K562 (cell line): ENCODE data around the gene TSHZ1. TPM values are rescaled to one million over a fixed set of nuclear protein-coding genes. Genes with fewer than 3 reads are reported as not detected.

Source experiments
- ATAC-seq: fragments of 200-7000 bp; cut with Tn5 transposase; 3 replicates; pipeline ENCODE4 v1.9.1; 2020; ENCODE audit warnings: moderate library complexity
- BruUV-seq: library from RNA; stranded (reverse); fragments of 400-500 nt; replicated peaks from 2 replicates; lab custom pipeline; 2021; lab: Mats Ljungman, UMichigan
- CTCF ChIA-PET: fragments of 300-600 bp; formaldehyde crosslinking; extraction: SDS; loops from one replicate; lab custom pipeline; 2021; ENCODE audit warnings: low intra/inter-chr PET ratio; lab: Yijun Ruan, JAX
- POLR2A ChIA-PET: fragments of 300-600, 350-650 bp; sonication (Branson Sonifier 250); formaldehyde crosslinking; extraction: SDS; loops from one replicate; lab custom pipeline; 2021; ENCODE audit warnings: antibody characterized with exemption, inconsistent platforms; lab: Yijun Ruan, JAX
- DNase-seq, 4 experiments: peaks; one replicate each; pipeline versions ENCODE4 v3.0.0 to v3.0.0-alpha.2; 2011 to 2018; ENCODE audit warnings: low spot score in 3 of 4, mixed read lengths in 3 of 4; ENCODE audit errors: extremely low read depth in 1 of 4
- FAIRE-seq: peaks from 2 replicates; lab custom pipeline; 2011; peaks lifted over from hg19 to GRCh38; lab: Jason Lieb, UNC
- H2AFZ ChIP-seq: 2 replicates; pipeline ENCODE4 v1.6.0; 2011; ENCODE audit warnings: low read depth, low read length, control low read depth, inconsistent platforms
- H3K27ac ChIP-seq: fragments of 200-600 bp; 3 replicates; pipeline ENCODE4 v1.8.0; 2011; ENCODE audit warnings: low read depth, mild to moderate bottlenecking, control low read depth, inconsistent platforms, low read length, moderate library complexity, mixed read lengths; ENCODE audit errors: extremely low read depth
- H3K27me3 ChIP-seq, 2 experiments: fragments of 300-600 bp in 1 of 2; 2 replicates in 1 of 2; 3 replicates in 1 of 2; pipeline versions ENCODE4 v1.6.0 to v1.8.0; 2011; ENCODE audit warnings: inconsistent platforms in 2 of 2, low read length in 2 of 2, mild to moderate bottlenecking in 1 of 2, mixed read lengths in 1 of 2, moderate library complexity in 1 of 2; ENCODE audit not compliant: control insufficient read depth in 2 of 2, insufficient read depth in 2 of 2
- H3K36me3 ChIP-seq: fragments of 300-600 bp; 3 replicates; pipeline ENCODE4 v1.8.0; 2011; ENCODE audit warnings: mild to moderate bottlenecking, low read length, inconsistent platforms; ENCODE audit not compliant: control insufficient read depth, insufficient read depth
- H3K4me1 ChIP-seq, 2 experiments: fragments of 200-600 bp in 1 of 2; replicated peaks in 1 of 2; 2 replicates in 1 of 2; 3 replicates in 1 of 2; pipeline versions ENCODE4 v1.5.1 to v1.8.0; 2011; ENCODE audit warnings: inconsistent platforms in 2 of 2, low read length in 2 of 2, mild to moderate bottlenecking in 1 of 2, mixed read lengths in 1 of 2, moderate library complexity in 1 of 2; ENCODE audit not compliant: control insufficient read depth in 2 of 2, insufficient read depth in 2 of 2
- H3K4me2 ChIP-seq: 2 replicates; pipeline ENCODE4 v1.6.1; 2011; ENCODE audit warnings: low read length, control low read depth, inconsistent platforms, mixed read lengths; ENCODE audit not compliant: insufficient read depth
- H3K4me3 ChIP-seq: fragments of 200-600 bp; sonication (generic), shearing (Covaris generic); 2 replicates; pipeline ENCODE4 v1.5.1; 2016; ENCODE audit warnings: control low read depth, inconsistent platforms
- H3K79me2 ChIP-seq: fragments of 200-600 bp; 3 replicates; pipeline ENCODE4 v1.8.0; 2011; ENCODE audit warnings: low read length, inconsistent platforms; ENCODE audit not compliant: control insufficient read depth, insufficient read depth
- H3K9ac ChIP-seq, 2 experiments: 2 replicates each; pipeline versions ENCODE4 v1.6.0 to v1.6.1; 2011; ENCODE audit warnings: low read depth in 2 of 2, low read length in 2 of 2, control low read depth in 1 of 2, inconsistent platforms in 1 of 2, mild to moderate bottlenecking in 1 of 2, mixed read lengths in 1 of 2; ENCODE audit not compliant: insufficient read depth in 1 of 2
- H3K9me1 ChIP-seq: one replicate; pipeline ENCODE4 v1.6.0; 2011; ENCODE audit warnings: inconsistent platforms, mild to moderate bottlenecking, low read length, moderate library complexity; ENCODE audit not compliant: control insufficient read depth, insufficient read depth
- H3K9me3 ChIP-seq: replicated peaks from 2 replicates; pipeline ENCODE4 v1.5.1; 2011; ENCODE audit warnings: low read depth, low read length, inconsistent platforms; ENCODE audit not compliant: control insufficient read depth, insufficient read depth
- H4K20me1 ChIP-seq: replicated peaks from 2 replicates; pipeline ENCODE4 v1.6.1; 2011; ENCODE audit warnings: low read length, inconsistent platforms, mixed read lengths; ENCODE audit not compliant: control insufficient read depth, insufficient read depth
- CREB5 ChIP-seq: fragments of 250-450 bp; sonication (Bioruptor Pico); IDR thresholded peaks from 2 replicates; pipeline ENCODE4 v1.5.0; 2020; ENCODE audit warnings: mild to moderate bottlenecking
- EHMT2 ChIP-seq: fragments of 450-650 bp; IDR thresholded peaks from 2 replicates; pipeline ENCODE4 v1.6.1; 2018; ENCODE audit warnings: antibody characterized with exemption
- ILF3 ChIP-seq: fragments of 450-650 bp; IDR thresholded peaks from 2 replicates; pipeline ENCODE4 v1.6.1; 2018; ENCODE audit warnings: antibody characterized with exemption, mild to moderate bottlenecking, moderate library complexity, borderline replicate concordance
- L3MBTL2 ChIP-seq: fragments of 450-650 bp; IDR thresholded peaks from 2 replicates; pipeline ENCODE4 v1.6.1; 2016; ENCODE audit warnings: mild to moderate bottlenecking, moderate library complexity
- PATZ1 ChIP-seq: fragments of 250-450 bp; sonication (Bioruptor Pico); IDR thresholded peaks from 2 replicates; pipeline ENCODE4 v1.5.0; 2020; ENCODE audit warnings: mild to moderate bottlenecking, borderline replicate concordance
- PHB2 ChIP-seq: fragments of 450-650 bp; IDR thresholded peaks from 2 replicates; pipeline ENCODE4 v1.6.1; 2017; ENCODE audit warnings: low read depth
- PML ChIP-seq: IDR thresholded peaks from 2 replicates; pipeline ENCODE4 v1.6.1; 2012; ENCODE audit warnings: low read length, inconsistent platforms
- TGIF2 ChIP-seq: sonication (generic); formaldehyde crosslinking; IDR thresholded peaks from 2 replicates; pipeline ENCODE4 v1.8.1; 2022; ENCODE audit warnings: mild to moderate bottlenecking, missing genetic modification reagents, moderate library complexity
- ZNF12 ChIP-seq: sonication (generic); formaldehyde crosslinking; IDR thresholded peaks from 2 replicates; pipeline ENCODE4 v1.4.0; 2020; ENCODE audit warnings: mild to moderate bottlenecking, missing genetic modification reagents
- ZNF121 ChIP-seq: sonication (generic); formaldehyde crosslinking; conservative IDR thresholded peaks from 2 replicates; pipeline ENCODE4 v1.8.0; 2022; ENCODE audit warnings: missing genetic modification reagents
- ZNF277 ChIP-seq: fragments of 250-450 bp; sonication (Bioruptor Pico); IDR thresholded peaks from 2 replicates; pipeline ENCODE4 v1.8.0; 2022; ENCODE audit warnings: inconsistent platforms, mild to moderate bottlenecking, moderate library complexity, borderline replicate concordance
- ZNF282 ChIP-seq: sonication (generic); formaldehyde crosslinking; IDR thresholded peaks from 2 replicates; pipeline ENCODE4 v1.8.1; 2023; ENCODE audit warnings: missing genetic modification reagents
- ZNF695 ChIP-seq: fragments of 450-650 bp; formaldehyde crosslinking; IDR thresholded peaks from 2 replicates; pipeline ENCODE4 v1.4.0; 2020; ENCODE audit warnings: mild to moderate bottlenecking, moderate library complexity
- WGBS: fragments of 100-300 bp; shearing (Covaris generic); methylation state at CpG from one replicate; pipeline ENCODE4 v1.1.6; 2016; ENCODE audit warnings: low coverage, mixed read lengths; ENCODE audit not compliant: insufficient coverage; ENCODE audit errors: missing lambda C conversion rate; 5-methylcytosine and 5-hydroxymethylcytosine counted together
- in situ Hi-C: fragments of 300-500 bp; cut with MboI; formaldehyde crosslinking; loops from 4 replicates; pipeline ENCODE4 v1.15.0; 2018; ENCODE audit warnings: inconsistent platforms, mixed read lengths
- intact Hi-C: fragments of 100-400 bp; cut with micrococcal nuclease; formaldehyde crosslinking; loops from 2 replicates; pipeline ENCODE4 v1.14.2; 2022
- polyA plus RNA-seq, 8 experiments: library from polyadenylated mRNA; depleted of rRNA in 4 of 8; stranded (reverse) in 5 of 8; unstranded in 3 of 8; fragments of >200 nt; fragmentation: Nextera tagmentation in 2 of 8; fragmentation: Illumina TruSeq in 1 of 8; extraction: Ambion mirVana in 2 of 8; extraction: Trizol in 1 of 8; gene quantifications; 2 replicates each; pipeline versions ENCODE4 v1.2.1 to v1.2.3, GENCODE V29; 2011 to 2014; ENCODE audit warnings: inconsistent platforms in 1 of 8, missing spikeins in 1 of 8
- total RNA-seq, 7 experiments: library from RNA; depleted of rRNA in 6 of 7; stranded (reverse); fragments of >200 nt in 6 of 7; fragmentation: Illumina TruSeq in 2 of 7; extraction: Trizol in 2 of 7; gene quantifications; 2 replicates each; pipeline versions ENCODE4 v1.2.1 to v1.2.3, GENCODE V29; 2011 to 2021; ENCODE audit warnings: low replicate concordance in 1 of 7

TSHZ1 gene
- total and polyA plus RNA-seq, 9 of the 15 experiments (the other 6 are each of a cell fraction or from before 2014, with no cell fraction given), result 1.1 to 7.2 (median 2.7) TPM

- CTCF ChIA-PET, result no interaction called here
- peaks cover 3 to 6% of the 10 kb centered on the region in 2 experiments; a peak in 3 of 5 replicates for H3K4me1 ChIP-seq
- TF ChIP-seq PATZ1 (CRISPR knock-in tag) (no peak), CREB5 (no peak), TGIF2 (CRISPR knock-in tag) (no peak), ZNF277 (CRISPR knock-in tag) (no peak), EHMT2 (no peak), ZNF282 (no peak), ZNF695 (no peak), PHB2 (no peak), L3MBTL2 (no peak), ZNF121 (CRISPR knock-in tag) (no peak), PML (no peak), ILF3 (no peak), ZNF12 (CRISPR knock-in tag) (no peak)
- H2AFZ ChIP-seq, result no peak overlapping the region
- intact Hi-C loops, result no loop called here
- POLR2A ChIA-PET, result interaction anchor here (1.6 kb wide), 1 partner anchor 14 kb away, joined by 4 read pairs; no protein-coding TSS in a partner anchor
- no peak for ATAC-seq
- H3K79me2 ChIP-seq, result no peaks in the 10 kb centered on the region; the same call in 2 of the 3 replicates
- no peaks in the 10 kb centered on the region for H3K27me3 ChIP-seq
- no peaks in the 10 kb centered on the region for H4K20me1 ChIP-seq
- H3K9me3 ChIP-seq, result no peaks in the 10 kb centered on the region
- BruUV-seq, result no TSS peak
- H3K36me3 ChIP-seq, result no peaks in the 10 kb centered on the region
- no peak for DNase-seq
- no peak overlapping the region for H3K4me2 ChIP-seq
- no peak overlapping the region; a peak in 1 of 4 replicates for H3K9ac ChIP-seq
- in situ Hi-C loops, result no loop called here
- H3K9me1 ChIP-seq, result no peaks in the 10 kb centered on the region
- WGBS, result 42% methylated on average over 4 of the region's 5 CpGs
- H3K4me3 ChIP-seq, result no peak overlapping the region
- H3K27ac ChIP-seq, result no peak overlapping the region
- no peak for FAIRE-seq
These were observed 16.3 kb downstream of the TSHZ1 start for GRCh38 chr18:75226956-75227316.
